Smooth muscle cell of the coronary artery (primary cell): ENCODE measurements around the gene PSENEN. TPM values are rescaled to one million over a fixed set of nuclear protein-coding genes. Genes with fewer than 3 reads are reported as not detected.

Experiments used
- total RNA-seq: library from RNA; depleted of rRNA; stranded (reverse); fragments of >200 nt; gene quantifications from 2 replicates; pipeline ENCODE4 v1.2.3, GENCODE V29; 2014; ENCODE audit warnings: low replicate concordance

PSENEN gene, protein sequence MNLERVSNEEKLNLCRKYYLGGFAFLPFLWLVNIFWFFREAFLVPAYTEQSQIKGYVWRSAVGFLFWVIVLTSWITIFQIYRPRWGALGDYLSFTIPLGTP
- 2.9 and 17.7 TPM in 2 replicates for total RNA-seq

GRCh38 chr19:35745328-35746086 is at the start of gene PSENEN, which contains the start of gene U2AF1L4:
Gene PSENEN, plus strand, starts transcription at chr19:35745651. Its CDS starts 280 bp downstream, at chr19:35745931.
Gene U2AF1L4, minus strand, starts transcription at chr19:35745418. Its CDS starts 27 bp downstream, at chr19:35745391.

GRCh38 chr19:35704218-35704617 is 41.2 kb upstream of the PSENEN start, which contains the start of gene ZBTB32:
Gene ZBTB32, plus strand, starts transcription at chr19:35704558. Its CDS starts 10,069 bp downstream, at chr19:35714627.

GRCh38 chr19:35717665-35718344 is 27.6 kb upstream of the PSENEN start, which contains the start of gene KMT2B:
Gene KMT2B, plus strand, starts transcription at chr19:35718003. Its CDS starts 16 bp downstream, at chr19:35718019.

GRCh38 chr19:35742121-35742724 is 3.2 kb upstream of the PSENEN start, which contains the start of gene IGFLR1:
Gene IGFLR1, minus strand, starts transcription at chr19:35742452. Its CDS starts 1,272 bp downstream, at chr19:35741180.

GRCh38 chr19:35748106-35749020 is 2.9 kb downstream of the PSENEN start, which contains the start of gene LIN37:
Gene LIN37, plus strand, starts transcription at chr19:35748576. Its CDS starts 149 bp downstream, at chr19:35748725.

DNA sequence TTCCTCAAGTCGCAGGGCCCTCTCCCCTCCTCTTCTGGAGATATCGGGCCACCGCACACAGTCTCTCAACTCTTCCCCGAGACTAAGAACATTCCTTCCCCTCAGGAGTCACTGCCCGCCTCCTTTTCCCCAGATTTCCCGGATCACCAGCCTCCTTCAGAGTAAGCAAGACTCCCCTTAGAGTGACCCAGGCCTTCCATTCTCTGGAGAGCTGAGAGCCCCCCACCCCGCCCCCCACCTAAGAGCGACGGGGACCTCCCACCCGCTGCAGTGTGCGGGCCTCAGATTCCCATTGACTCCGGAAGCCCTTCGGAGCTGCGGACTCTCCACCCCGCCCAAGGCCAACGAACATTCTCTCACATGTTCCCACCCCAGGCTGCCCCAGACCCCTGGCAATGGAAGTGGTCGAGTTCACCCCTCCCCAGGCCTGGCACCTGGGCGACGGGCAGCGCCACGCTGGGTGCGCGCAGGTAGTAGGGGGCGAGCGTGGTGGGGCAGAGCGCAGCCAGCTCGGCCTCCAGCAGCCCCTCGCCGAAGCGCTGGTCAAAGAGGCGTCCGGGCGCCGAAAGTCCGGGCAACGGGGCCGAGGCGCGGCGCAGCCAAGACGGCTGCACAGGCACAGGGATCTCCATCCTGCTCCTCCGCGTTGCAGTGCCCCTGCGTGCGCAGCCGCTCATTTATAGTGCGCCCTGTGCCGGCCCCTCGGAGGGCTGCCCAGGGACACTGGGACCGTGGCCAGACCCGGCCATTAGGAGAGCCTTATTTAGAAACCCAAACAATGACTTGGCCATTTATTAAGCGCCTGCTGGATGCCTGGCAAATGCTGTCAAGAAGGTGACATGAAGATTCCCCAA is 11.2 kb downstream of the PSENEN start, which contains the start of gene HSPB6:
Gene HSPB6 (minus strand): TSS at position 653 of the 854 bp plus-strand sequence. CDS start 21 bp downstream, at position 632.

GRCh38 chr19:35757749-35758608 is 12.5 kb downstream of the PSENEN start, which contains the start of gene PROSER3:
Gene PROSER3, plus strand, starts transcription at chr19:35758176. Its CDS starts 40 bp downstream, at chr19:35758216.

DNA sequence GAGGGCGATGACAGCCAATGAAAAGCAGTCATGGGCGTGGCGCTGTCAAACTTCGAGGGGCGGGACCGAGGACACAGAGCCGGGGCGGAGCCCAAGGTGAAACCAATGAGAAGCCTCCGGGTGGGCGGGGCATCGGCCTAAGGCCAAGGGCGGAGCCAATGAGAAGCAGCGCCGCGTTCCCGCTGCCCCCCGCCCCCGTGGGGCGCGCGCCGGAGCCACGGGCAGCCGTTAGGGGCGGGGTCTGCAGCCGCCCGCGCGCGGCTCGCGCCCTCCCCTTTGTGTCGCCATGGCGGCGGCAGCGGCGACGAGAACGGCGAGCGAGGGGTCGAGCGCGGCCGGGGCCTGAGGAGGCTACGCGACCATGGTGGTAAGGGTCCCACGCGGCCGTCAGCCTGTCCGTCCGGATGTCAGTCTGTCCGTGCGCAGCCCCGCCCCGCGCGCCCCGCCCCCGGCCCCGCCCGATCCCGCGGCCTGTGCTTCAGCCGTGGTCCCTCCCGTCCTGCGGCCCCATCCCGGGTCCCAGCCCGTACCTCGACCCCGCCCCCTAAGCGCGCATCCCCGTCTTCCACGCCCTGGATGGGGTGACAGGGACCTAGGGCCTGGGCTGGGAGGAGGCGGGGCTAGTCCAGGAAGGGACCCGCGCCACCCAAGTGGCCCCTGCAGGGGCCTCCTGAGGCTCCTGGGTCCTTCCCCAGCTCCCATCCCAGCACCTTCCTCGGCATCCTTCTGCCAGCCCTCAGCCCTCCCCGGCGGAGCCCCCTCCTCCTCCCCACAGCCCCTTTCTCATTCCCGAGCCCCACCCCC is 30.0 kb downstream of the PSENEN start, which contains the start of gene ARHGAP33:
Gene ARHGAP33 (plus strand): TSS at position 267 of the 804 bp plus-strand sequence. CDS start 95 bp downstream, at position 362.

Other genes starting within 250 kb of the PSENEN start
- 0.38 and 49.4 TPM in 2 replicates for gene DMKN, start 232.0 kb upstream of the PSENEN start, total RNA-seq
- 0.23 and 235 TPM in 2 replicates for gene SBSN, start 217.3 kb upstream of the PSENEN start, total RNA-seq
- not detected in 2 replicates for gene GAPDHS, start 212.2 kb upstream of the PSENEN start, total RNA-seq
- 81.6 and 151 TPM in 2 replicates for gene TMEM147, start 200.0 kb upstream of the PSENEN start, total RNA-seq
- not detected in 2 replicates for gene ATP4A, start 182.0 kb upstream of the PSENEN start, total RNA-seq
- not detected in 2 replicates for gene PMIS2, start 159.5 kb upstream of the PSENEN start, total RNA-seq
- gene HAUS5, start 132.9 kb upstream of the PSENEN start, total RNA-seq: 1.9 and 6.3 TPM in 2 replicates
- 20.2 and 35.9 TPM in 2 replicates for gene RBM42, start 116.6 kb upstream of the PSENEN start, total RNA-seq
- gene ETV2, start 103.9 kb upstream of the PSENEN start, total RNA-seq: 0.23 and 0.47 TPM in 2 replicates
- gene COX6B1, start 97.3 kb upstream of the PSENEN start, total RNA-seq: 541 and 559 TPM in 2 replicates
- 0.08 TPM in 1 of 2 replicates, not detected in the other for gene UPK1A, start 79.1 kb upstream of the PSENEN start, total RNA-seq
- gene ZBTB32, start 41.1 kb upstream of the PSENEN start, total RNA-seq: not detected in 2 replicates
- gene KMT2B, start 27.6 kb upstream of the PSENEN start, total RNA-seq: 3.3 and 4.0 TPM in 2 replicates
- gene IGFLR1, start 3.2 kb upstream of the PSENEN start, total RNA-seq: 0.60 and 2.1 TPM in 2 replicates
- 4.9 and 6.1 TPM in 2 replicates for gene U2AF1L4, start 233 bp upstream of the PSENEN start, total RNA-seq
- 4.4 and 13.0 TPM in 2 replicates for gene LIN37, start 2.9 kb downstream of the PSENEN start, total RNA-seq
- gene HSPB6, start 11.4 kb downstream of the PSENEN start, total RNA-seq: 12.2 and 44.7 TPM in 2 replicates
- gene PROSER3, start 12.5 kb downstream of the PSENEN start, total RNA-seq: 0.47 and 3.0 TPM in 2 replicates
- 1.7 and 2.2 TPM in 2 replicates for gene ARHGAP33, start 29.9 kb downstream of the PSENEN start, total RNA-seq
- gene PRODH2, start 67.2 kb downstream of the PSENEN start, total RNA-seq: not detected in 2 replicates
- gene NPHS1, start 106.9 kb downstream of the PSENEN start, total RNA-seq: not detected in 2 replicates
- not detected in 2 replicates for gene KIRREL2, start 111.3 kb downstream of the PSENEN start, total RNA-seq
- 2.1 and 18.6 TPM in 2 replicates for gene APLP1, start 122.9 kb downstream of the PSENEN start, total RNA-seq
- 2.2 and 7.1 TPM in 2 replicates for gene NFKBID, start 154.9 kb downstream of the PSENEN start, total RNA-seq
- gene HCST, start 156.9 kb downstream of the PSENEN start, total RNA-seq: 0.60 and 4.6 TPM in 2 replicates
- gene TYROBP, start 162.6 kb downstream of the PSENEN start, total RNA-seq: not detected in 2 replicates
- 1.1 and 1.5 TPM in 2 replicates for gene LRFN3, start 190.7 kb downstream of the PSENEN start, total RNA-seq
- 6.8 and 13.5 TPM in 2 replicates for gene SDHAF1, start 249.5 kb downstream of the PSENEN start, total RNA-seq